Cardiac fibroblast (primary cell): ENCODE measurements around the gene FHOD3.

Source experiments
- DNase-seq, 2 donors: peaks; one replicate each; pipeline versions ENCODE4 v3.0.0 to v3.0.0-alpha.2; 2010; ENCODE audit warnings: low read depth in 2 of 2
- H3K4me3 ChIP-seq, 2 donors: replicated peaks in 1 of 2; 1 replicate in 1 of 2; 2 replicates in 1 of 2; pipeline ENCODE4 v1.5.1; 2011; ENCODE audit warnings: low read depth in 2 of 2, low read length in 2 of 2, mild to moderate bottlenecking in 2 of 2, moderate library complexity in 1 of 2
- CTCF ChIP-seq: IDR thresholded peaks from one replicate; pipeline ENCODE4 v1.5.1; 2011; ENCODE audit warnings: low read depth, mild to moderate bottlenecking, low read length, inconsistent platforms

Gene FHOD3

GRCh38 chr18:36638224-36638623 lies 340.7 kb downstream of the FHOD3 start:
- no peak for TF ChIP-seq CTCF
- DNase-seq, result no peak

GRCh38 chr18:36640021-36640952 lies 342.8 kb downstream of the FHOD3 start:
- no peak for TF ChIP-seq CTCF
- H3K4me3 ChIP-seq, result no peak overlapping the region
- DNase-seq, result no peak

More at GRCh38 chr18:36638224-36638623, 340.7 kb downstream of the FHOD3 start:
- no peak overlapping the region for H3K4me3 ChIP-seq

DNA sequence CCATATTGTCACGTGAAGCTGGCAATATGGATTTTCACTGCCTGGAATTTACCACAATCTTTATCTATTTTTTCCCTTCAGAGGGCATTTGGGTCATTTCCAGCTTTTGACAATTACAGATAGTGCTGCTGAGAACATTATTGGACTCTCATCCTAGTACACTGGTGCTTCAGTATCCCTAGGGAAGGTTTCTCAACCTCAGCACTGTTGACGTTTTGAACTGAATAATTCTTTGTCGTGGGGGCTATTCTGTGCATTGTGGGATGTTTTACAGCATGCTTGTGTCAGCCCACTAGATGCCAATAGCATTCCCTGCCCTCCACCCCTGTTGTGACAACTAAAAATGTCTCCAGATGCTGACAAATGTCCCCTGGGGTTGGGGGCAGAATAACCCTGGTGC lies 345.5 kb downstream of the FHOD3 start:
- DNase-seq, result no peak

GRCh38 chr18:36648803-36649202 lies 351.3 kb downstream of the FHOD3 start:
- DNase-seq, result no peak
- no peak for TF ChIP-seq CTCF
- H3K4me3 ChIP-seq, result no peak overlapping the region

More for the DNA sequence above, 345.5 kb downstream of the FHOD3 start:
- H3K4me3 ChIP-seq, result no peak overlapping the region
- TF ChIP-seq CTCF, result no peak

DNA sequence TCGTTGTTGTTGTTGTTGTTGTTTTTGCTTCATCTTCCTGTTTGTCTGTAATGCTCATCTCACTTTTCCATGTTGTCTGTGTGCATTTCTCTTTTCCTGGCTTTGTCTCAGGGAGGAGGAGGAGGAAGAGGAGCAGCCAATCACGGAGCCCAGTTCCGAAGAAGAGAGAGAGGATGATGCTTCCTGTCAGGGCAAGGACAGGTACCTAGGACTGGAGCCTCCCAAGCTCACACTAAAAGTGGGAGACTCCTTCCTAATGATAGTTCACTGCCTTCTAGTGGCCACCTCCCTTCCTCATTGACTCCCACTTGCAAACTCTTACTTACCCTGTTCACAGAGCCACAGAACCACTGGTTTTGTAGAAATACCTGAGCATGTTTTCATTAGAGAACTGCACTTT lies 351.7 kb downstream of the FHOD3 start:
- no peak for DNase-seq
- H3K4me3 ChIP-seq, result no peak overlapping the region
- no peak for TF ChIP-seq CTCF

DNA sequence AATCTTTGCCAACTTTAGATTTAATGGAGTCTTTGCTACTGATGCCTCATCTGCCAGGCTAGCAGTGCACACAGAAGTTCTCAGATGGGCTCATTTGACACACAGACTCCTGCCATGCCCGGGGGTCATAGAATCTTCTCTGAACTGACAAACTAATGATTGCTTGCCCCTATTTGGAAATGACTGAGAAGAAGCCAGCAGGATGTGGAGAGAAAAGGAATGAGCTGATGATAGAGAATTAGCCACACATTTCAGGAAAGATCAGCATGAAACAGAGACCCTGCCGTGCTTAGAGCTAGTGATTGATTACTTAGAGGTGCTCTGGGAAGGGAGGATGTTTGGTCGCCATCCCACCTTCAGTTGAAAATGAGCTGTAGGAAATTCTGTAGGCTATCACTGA lies 352.8 kb downstream of the FHOD3 start:
- H3K4me3 ChIP-seq, result no peak overlapping the region
- TF ChIP-seq CTCF, result no peak
- no peak for DNase-seq
